Neural cell (in vitro differentiated cells): ENCODE data around the gene PLXDC2. TPM values are rescaled to one million over a fixed set of nuclear protein-coding genes. Genes with fewer than 3 reads are reported as not detected.

Source experiments
- H2AFZ ChIP-seq: fragments of 200-600, 300-800 bp; sonication (generic), shearing (Covaris generic); 2 replicates; pipeline ENCODE4 v1.6.0; 2014; ENCODE audit warnings: low read depth, mild to moderate bottlenecking, antibody characterized with exemption, low read length, moderate library complexity
- H3F3A ChIP-seq: fragments of 200-600 bp; shearing (Covaris generic); 2 replicates; pipeline ENCODE4 v1.6.1; 2016; ENCODE audit warnings: mild to moderate bottlenecking, moderate library complexity, mixed read lengths, antibody characterized with exemption, low read length; ENCODE audit not compliant: insufficient read depth, poor library complexity, severe bottlenecking
- H3K27ac ChIP-seq: fragments of 200-600, 300-800 bp; sonication (generic), shearing (Covaris generic); 2 replicates; pipeline ENCODE4 v1.5.1; 2014; ENCODE audit warnings: mild to moderate bottlenecking, low read length, moderate library complexity
- H3K27me3 ChIP-seq: fragments of 300-800, 200-600 bp; sonication (generic), shearing (Covaris generic); 2 replicates; pipeline ENCODE4 v1.6.0; 2014; ENCODE audit warnings: mild to moderate bottlenecking, low read depth, low read length, moderate library complexity; ENCODE audit not compliant: insufficient read depth
- H3K36me3 ChIP-seq: fragments of 300-800, 200-600 bp; sonication (generic), shearing (Covaris generic); 2 replicates; pipeline ENCODE4 v1.5.1; 2014; ENCODE audit warnings: mild to moderate bottlenecking, antibody characterized with exemption, low read length, moderate library complexity; ENCODE audit not compliant: insufficient read depth
- H3K4me2 ChIP-seq: fragments of 300-800, 200-600 bp; sonication (generic), shearing (Covaris generic); 2 replicates; pipeline ENCODE4 v1.6.0; 2014; ENCODE audit warnings: mild to moderate bottlenecking, low read length
- H3K4me3 ChIP-seq: fragments of 300-800, 200-600 bp; sonication (generic), shearing (Covaris generic); 2 replicates; pipeline ENCODE4 v1.5.1; 2014; ENCODE audit warnings: mild to moderate bottlenecking, low read length, moderate library complexity
- H3K79me2 ChIP-seq: fragments of 200-600 bp; shearing (Covaris generic); replicated peaks from 2 replicates; pipeline ENCODE4 v1.6.0; 2014; ENCODE audit warnings: mild to moderate bottlenecking, low read length, moderate library complexity; ENCODE audit not compliant: insufficient read depth
- H3K9ac ChIP-seq: fragments of 300-800, 200-600 bp; sonication (generic), shearing (Covaris generic); 2 replicates; pipeline ENCODE4 v1.6.1; 2016; ENCODE audit warnings: mild to moderate bottlenecking, low read length, mixed read lengths
- H3K9me2 ChIP-seq: fragments of 200-600 bp; shearing (Covaris generic); 2 replicates; pipeline ENCODE4 v1.6.1; 2016; ENCODE audit warnings: mild to moderate bottlenecking, low read length, mixed read lengths; ENCODE audit not compliant: insufficient read depth
- H3K9me3 ChIP-seq: fragments of 200-600, 300-800 bp; sonication (generic), shearing (Covaris generic); 2 replicates; pipeline ENCODE4 v1.6.1; 2016; ENCODE audit warnings: mild to moderate bottlenecking, mixed run types, low read length, moderate library complexity, mixed read lengths
- H4K20me1 ChIP-seq: fragments of 200-600 bp; shearing (Covaris generic); 2 replicates; pipeline ENCODE4 v1.6.1; 2016; ENCODE audit warnings: mild to moderate bottlenecking, mixed run types; ENCODE audit not compliant: insufficient read depth
- CTCF ChIP-seq: fragments of 450-650 bp; IDR thresholded peaks from 2 replicates; pipeline ENCODE4 v1.5.1; 2014; ENCODE audit warnings: antibody characterized with exemption, mild to moderate bottlenecking, moderate library complexity; ENCODE audit not compliant: poor library complexity, severe bottlenecking
- EP300 ChIP-seq: fragments of 450-650 bp; conservative IDR thresholded peaks from 2 replicates; pipeline ENCODE4 v1.6.1; 2014; ENCODE audit warnings: antibody characterized with exemption, mild to moderate bottlenecking, moderate library complexity; ENCODE audit not compliant: poor library complexity, severe bottlenecking
- EZH2 ChIP-seq: fragments of 200-600, 300-800 bp; shearing (Covaris generic), sonication (generic); IDR thresholded peaks from 2 replicates; pipeline ENCODE4 v1.6.1; 2014; ENCODE audit warnings: antibody characterized with exemption, low read length, borderline replicate concordance, mild to moderate bottlenecking; ENCODE audit not compliant: insufficient read depth, poor library complexity, severe bottlenecking
- MXI1 ChIP-seq: fragments of 450-650 bp; conservative IDR thresholded peaks from 2 replicates; pipeline ENCODE4 v1.6.1; 2014; ENCODE audit warnings: antibody characterized with exemption, mild to moderate bottlenecking; ENCODE audit not compliant: poor library complexity, severe bottlenecking
- POLR2AphosphoS5 ChIP-seq: IDR thresholded peaks from 2 replicates; pipeline ENCODE4 v1.6.1; 2012
- RAD21 ChIP-seq: fragments of 450-650 bp; conservative IDR thresholded peaks from 2 replicates; pipeline ENCODE4 v1.6.1; 2014; ENCODE audit warnings: antibody characterized with exemption, mild to moderate bottlenecking, moderate library complexity
- REST ChIP-seq: IDR thresholded peaks from 2 replicates; pipeline ENCODE4 v1.6.1; 2012; ENCODE audit warnings: borderline replicate concordance
- SMC3 ChIP-seq: fragments of 450-650 bp; conservative IDR thresholded peaks from 2 replicates; pipeline ENCODE4 v1.6.1; 2014; ENCODE audit warnings: antibody characterized with exemption, mild to moderate bottlenecking, moderate library complexity; ENCODE audit not compliant: poor library complexity
- TAF1 ChIP-seq: IDR thresholded peaks from 2 replicates; pipeline ENCODE4 v1.6.1; 2012; ENCODE audit warnings: low read depth
- polyA plus RNA-seq: library from polyadenylated mRNA; depleted of rRNA; stranded (reverse); fragments of >200 nt; gene quantifications from 2 replicates; pipeline ENCODE4 v1.2.3, GENCODE V29; 2014

PLXDC2 gene
- polyA plus RNA-seq, 1 donor from 2014 or later, result 2.3 TPM

- H3K4me2 ChIP-seq, result no peak overlapping the region
- no peaks in the 10 kb centered on the region for H3K79me2 ChIP-seq
- no peak overlapping the region for H3K27ac ChIP-seq
- H4K20me1 ChIP-seq, result no peaks in the 10 kb centered on the region
- H3K9me3 ChIP-seq, result no peaks in the 10 kb centered on the region
- H3F3A ChIP-seq, result no peaks in the 10 kb centered on the region
- H3K4me3 ChIP-seq, result no peak overlapping the region
- no peak overlapping the region for H3K9ac ChIP-seq
- no peak overlapping the region for H2AFZ ChIP-seq
- TF ChIP-seq REST (no peak), SMC3 (no peak), EZH2 (no peak), CTCF (no peak), MXI1 (no peak), POLR2AphosphoS5 (no peak), RAD21 (no peak)
- no peaks in the 10 kb centered on the region for H3K9me2 ChIP-seq
- H3K27me3 ChIP-seq, result no peaks in the 10 kb centered on the region
- no peaks in the 10 kb centered on the region for H3K36me3 ChIP-seq
Measured at GRCh38 chr10:19892270-19892669, 76.0 kb downstream of the PLXDC2 start.

GRCh38 chr10:19892677-19893076 lies 76.4 kb downstream of the PLXDC2 start:
- no peak overlapping the region for H3K4me3 ChIP-seq
- TF ChIP-seq MXI1 (no peak), RAD21 (no peak), REST (no peak), POLR2AphosphoS5 (no peak), TAF1 (no peak), SMC3 (no peak), EP300 (no peak), EZH2 (no peak), CTCF (no peak)
- no peaks in the 10 kb centered on the region for H3K9me3 ChIP-seq
- H3K4me2 ChIP-seq, result no peak overlapping the region
- H2AFZ ChIP-seq, result no peak overlapping the region
- no peaks in the 10 kb centered on the region for H4K20me1 ChIP-seq
- H3K27ac ChIP-seq, result no peak overlapping the region
- no peaks in the 10 kb centered on the region for H3K36me3 ChIP-seq
- H3K9ac ChIP-seq, result no peak overlapping the region
- no peaks in the 10 kb centered on the region for H3K79me2 ChIP-seq
- no peaks in the 10 kb centered on the region for H3K9me2 ChIP-seq
- no peaks in the 10 kb centered on the region for H3F3A ChIP-seq
- H3K27me3 ChIP-seq, result no peaks in the 10 kb centered on the region
